SK-N-SH (cell line): ENCODE data around the gene KCTD21. TPM values are rescaled to one million over a fixed set of nuclear protein-coding genes. Genes with fewer than 3 reads are reported as not detected.
"Not testable (repeated sequence)": the region's sequence is repeated elsewhere in the genome, so short reads cannot be mapped to it uniquely, and the experiment has no call there.

ENCODE experiments used
- CTCF ChIA-PET: fragments of 300-600, 350-600 bp; formaldehyde crosslinking; extraction: SDS; loops from one replicate; lab custom pipeline; 2021; lab: Yijun Ruan, JAX
- POLR2A ChIA-PET: fragments of 350-600 bp; sonication (Branson Sonifier 250); formaldehyde crosslinking; extraction: SDS; loops from one replicate; lab custom pipeline; 2020; ENCODE audit warnings: antibody characterized with exemption, inconsistent platforms; lab: Yijun Ruan, JAX
- DNase-seq: peaks from one replicate; pipeline ENCODE4 v3.0.0; 2012
- H2AFZ ChIP-seq: fragments of 200-600 bp; sonication (generic); 2 replicates; pipeline ENCODE4 v1.8.1; 2016; ENCODE audit warnings: antibody characterized with exemption, mild to moderate bottlenecking, low read depth
- H3F3A ChIP-seq: fragments of 200-600 bp; sonication (generic); replicated peaks from 2 replicates; pipeline ENCODE3; 2016; ENCODE audit warnings: antibody characterized with exemption, mild to moderate bottlenecking; ENCODE audit not compliant: insufficient read depth
- H3K27ac ChIP-seq, 2 experiments: fragments of 200-500 bp in 1 of 2; fragments of 200-600 bp in 1 of 2; sonication (Bioruptor generic) in 1 of 2; sonication (generic), shearing (Covaris generic) in 1 of 2; 2 replicates each; pipeline versions ENCODE4 v1.5.1 to v1.6.1; 2014 to 2016; ENCODE audit warnings: low read depth in 2 of 2, inconsistent platforms in 1 of 2, low read length in 1 of 2, mild to moderate bottlenecking in 1 of 2, mixed read lengths in 1 of 2
- H3K27me3 ChIP-seq: fragments of 200-600 bp; sonication (generic), shearing (Covaris generic); 2 replicates; pipeline ENCODE4 v1.6.1; 2016; ENCODE audit warnings: mixed run types; ENCODE audit not compliant: insufficient read depth
- H3K36me3 ChIP-seq, 2 experiments: fragments of 200-500 bp in 1 of 2; fragments of 200-600 bp in 1 of 2; sonication (Bioruptor generic) in 1 of 2; sonication (generic) in 1 of 2; replicated peaks in 1 of 2; 2 replicates each; pipeline versions ENCODE3 to v1.5.1; 2014 to 2016; ENCODE audit warnings: low read length in 1 of 2, mild to moderate bottlenecking in 1 of 2; ENCODE audit not compliant: insufficient read depth in 2 of 2, control insufficient read depth in 1 of 2
- H3K4me1 ChIP-seq, 2 experiments: fragments of 200-500 bp in 1 of 2; fragments of 200-600 bp in 1 of 2; sonication (Bioruptor generic) in 1 of 2; sonication (generic), shearing (Covaris generic) in 1 of 2; 2 replicates each; pipeline versions ENCODE4 v1.5.1 to v1.6.1; 2014 to 2016; ENCODE audit warnings: low read depth in 1 of 2, low read length in 1 of 2, mixed run types in 1 of 2; ENCODE audit not compliant: insufficient read depth in 2 of 2, control insufficient read depth in 1 of 2
- H3K4me2 ChIP-seq: fragments of 200-600 bp; sonication (generic), shearing (Covaris generic); 2 replicates; pipeline ENCODE4 v1.6.1; 2017; ENCODE audit warnings: mixed run types
- H3K4me3 ChIP-seq, 2 experiments: fragments of 200-500 bp in 1 of 2; fragments of 200-600 bp in 1 of 2; sonication (Bioruptor generic) in 1 of 2; sonication (generic), shearing (Covaris generic) in 1 of 2; 2 replicates each; pipeline versions ENCODE4 v1.5.1 to v1.8.1; 2014 to 2016; ENCODE audit warnings: low read depth in 2 of 2, inconsistent platforms in 1 of 2, low read length in 1 of 2, mild to moderate bottlenecking in 1 of 2, mixed read lengths in 1 of 2, moderate library complexity in 1 of 2
- H3K79me2 ChIP-seq: fragments of 200-600 bp; sonication (generic); 2 replicates; pipeline ENCODE4 v1.8.1; 2017; ENCODE audit warnings: mild to moderate bottlenecking; ENCODE audit not compliant: insufficient read depth
- H3K9ac ChIP-seq: fragments of 200-600 bp; sonication (generic); 2 replicates; pipeline ENCODE4 v1.6.1; 2017; ENCODE audit warnings: mixed run types
- H3K9me2 ChIP-seq: fragments of 200-600 bp; sonication (generic); 2 replicates; pipeline ENCODE4 v1.6.1; 2017; ENCODE audit warnings: mixed run types
- H3K9me3 ChIP-seq: fragments of 200-600 bp; sonication (generic); 2 replicates; pipeline ENCODE4 v1.6.1; 2017; ENCODE audit warnings: mixed run types, mild to moderate bottlenecking, moderate library complexity
- H4K20me1 ChIP-seq: fragments of 200-600 bp; sonication (generic); 2 replicates; pipeline ENCODE4 v1.6.1; 2017; ENCODE audit warnings: mild to moderate bottlenecking, mixed run types; ENCODE audit not compliant: insufficient read depth
- CHD2 ChIP-seq: fragments of 150-350 bp; IDR thresholded peaks from 2 replicates; pipeline ENCODE4 v1.6.1; 2018; ENCODE audit warnings: low read length; ENCODE audit not compliant: partially characterized antibody
- CTCF ChIP-seq: fragments of 200-600 bp; sonication (generic); IDR thresholded peaks from 2 replicates; pipeline ENCODE4 v1.6.1; 2017; ENCODE audit warnings: antibody characterized with exemption, mild to moderate bottlenecking, moderate library complexity
- ELF1 ChIP-seq: IDR thresholded peaks from 2 replicates; pipeline ENCODE4 v1.4.0; 2012
- EP300 ChIP-seq, 2 experiments: IDR thresholded peaks; 2 replicates each; pipeline versions ENCODE4 v1.4.0 to v1.6.1; 2012; ENCODE audit warnings: borderline replicate concordance in 1 of 2, low read depth in 1 of 2, low read length in 1 of 2
- EZH2phosphoT487 ChIP-seq: fragments of 200-600 bp; sonication (generic); IDR thresholded peaks from 2 replicates; pipeline ENCODE4 v1.6.1; 2017; ENCODE audit warnings: low read depth, mixed run types, mild to moderate bottlenecking, antibody characterized with exemption, moderate library complexity, borderline replicate concordance
- FOXJ3 ChIP-seq: sonication (generic); formaldehyde crosslinking; IDR thresholded peaks from 2 replicates; pipeline ENCODE4 v1.5.1; 2020; ENCODE audit warnings: mild to moderate bottlenecking, missing genetic modification reagents
- FOXM1 ChIP-seq: IDR thresholded peaks from 2 replicates; pipeline ENCODE4 v1.4.0; 2012; ENCODE audit warnings: low read depth, mild to moderate bottlenecking
- GABPA ChIP-seq: IDR thresholded peaks from 2 replicates; pipeline ENCODE4 v1.4.0; 2012; ENCODE audit warnings: low read depth, mild to moderate bottlenecking
- JUND ChIP-seq: IDR thresholded peaks from 2 replicates; pipeline ENCODE4 v1.4.0; 2012
- PBX3 ChIP-seq: IDR thresholded peaks from 2 replicates; pipeline ENCODE4; 2012
- POLR2AphosphoS5 ChIP-seq: IDR thresholded peaks from 2 replicates; pipeline ENCODE4 v1.6.1; 2012; ENCODE audit warnings: low read depth, low read length
- RCOR1 ChIP-seq: fragments of 150-350 bp; IDR thresholded peaks from 2 replicates; pipeline ENCODE4 v1.6.1; 2017; ENCODE audit warnings: antibody characterized with exemption, low read length
- REST ChIP-seq: IDR thresholded peaks from 2 replicates; pipeline ENCODE4 v1.6.1; 2012; ENCODE audit warnings: mild to moderate bottlenecking, low read depth, low read length, moderate library complexity
- RFX5 ChIP-seq: IDR thresholded peaks from 2 replicates; pipeline ENCODE4 v1.6.1; 2012; ENCODE audit warnings: mild to moderate bottlenecking, improper control_type of control experiment, low read length
- SMC3 ChIP-seq: IDR thresholded peaks from 2 replicates; pipeline ENCODE4 v1.6.1; 2012; ENCODE audit warnings: low read depth, low read length, improper control_type of control experiment
- TAF1 ChIP-seq: IDR thresholded peaks from 2 replicates; pipeline ENCODE4 v1.6.1; 2012; ENCODE audit warnings: low read depth, mild to moderate bottlenecking, low read length, moderate library complexity, borderline replicate concordance
- TEAD4 ChIP-seq: IDR thresholded peaks from 2 replicates; pipeline ENCODE4 v1.4.0; 2012; ENCODE audit warnings: mild to moderate bottlenecking, borderline replicate concordance; ENCODE audit not compliant: insufficient read depth
- USF1 ChIP-seq: IDR thresholded peaks from 2 replicates; pipeline ENCODE4 v1.4.0; 2012; ENCODE audit warnings: low read depth, borderline replicate concordance
- YY1 ChIP-seq: IDR thresholded peaks from 2 replicates; pipeline ENCODE4 v1.4.0; 2012; ENCODE audit warnings: low read depth, mild to moderate bottlenecking
- WGBS: methylation state at CpG from one replicate; pipeline ENCODE4 v1.1.6; 2017; ENCODE audit warnings: low lambda C conversion rate; 5-methylcytosine and 5-hydroxymethylcytosine counted together
- polyA plus RNA-seq, 3 experiments: library from polyadenylated mRNA; depleted of rRNA; stranded (reverse); fragments of >200 nt; gene quantifications; 2 replicates each; pipeline ENCODE4 v1.2.3, GENCODE V29; 2012

KCTD21 gene
- polyA plus RNA-seq, 1 of the 3 experiments (the other 2 are of a cell fraction) = 5.0 TPM

- peaks cover 11% of the 10 kb centered on the region; the same call in 1 of the 2 replicates for H3K79me2 ChIP-seq
- no peaks in the 10 kb centered on the region for H3F3A ChIP-seq
- no peak overlapping the region for H3K4me2 ChIP-seq
- TF ChIP-seq PBX3 (no peak), YY1 (no peak), RFX5 (no peak), EP300 (IDR thresholded peaks at IDR 0.05; ENCODE audit: borderline replicate concordance in 1 of 2, low read depth in 1 of 2, low read length in 1 of 2) (no peak), FOXM1 (no peak), SMC3 (no peak), ELF1 (no peak), USF1 (no peak), GABPA (no peak), FOXJ3 (CRISPR knock-in tag) (no peak), POLR2AphosphoS5 (no peak), REST (no peak), CHD2 (no peak), CTCF (no peak), RCOR1 (no peak), JUND (no peak), EZH2phosphoT487 (no peak), TAF1 (no peak), TEAD4 (no peak)
- no peak overlapping the region for H3K4me3 ChIP-seq
- no peaks in the 10 kb centered on the region for H3K9me2 ChIP-seq
- H3K27ac ChIP-seq = no peak overlapping the region
- CTCF ChIA-PET = no interaction called here
- no peak for DNase-seq
- H3K9ac ChIP-seq = no peak overlapping the region
- peaks cover 0 to 3% of the 10 kb centered on the region in 2 experiments; a peak in 1 of 4 replicates for H3K4me1 ChIP-seq
- no peak overlapping the region for H2AFZ ChIP-seq
- H3K36me3 ChIP-seq = peaks cover 0 to 20% of the 10 kb centered on the region in 2 experiments
- POLR2A ChIA-PET = no interaction called here
- H3K9me3 ChIP-seq = no peaks in the 10 kb centered on the region
- H3K27me3 ChIP-seq = no peaks in the 10 kb centered on the region
- H4K20me1 ChIP-seq = no peaks in the 10 kb centered on the region
- WGBS = 95% methylated on average over 10 of the region's 10 CpGs
These were observed 11.8 kb downstream of the KCTD21 start for GRCh38 chr11:78176605-78177141.

- WGBS = 100% methylated on average over 3 of the region's 3 CpGs
- H3K9ac ChIP-seq, H3K4me2 ChIP-seq, H3K9me2 ChIP-seq, POLR2A ChIA-PET, DNase-seq, H3K79me2 ChIP-seq, H3K27ac ChIP-seq, H3K4me3 ChIP-seq, H3K9me3 ChIP-seq, H4K20me1 ChIP-seq, H3F3A ChIP-seq, H3K4me1 ChIP-seq, H3K27me3 ChIP-seq, CTCF ChIA-PET, H2AFZ ChIP-seq: not testable (repeated sequence)
- H3K36me3 ChIP-seq = peaks cover 0 to 24% of the 10 kb centered on the region in 2 experiments
These were observed 12.6 kb downstream of the KCTD21 start for GRCh38 chr11:78175862-78176261.
